Upper lobe of right lung (tissue), 1 donor: Measurements from ENCODE around the gene FAM107A. TPM values are rescaled to one million over a fixed set of nuclear protein-coding genes. Genes with fewer than 3 reads are reported as not detected.
A peak's percentile ranks its signal among the peaks of the same experiment; 100 is the strongest.

Source experiments
- ATAC-seq: fragments of 200-7000 bp; cut with Tn5 transposase; one replicate; pipeline ENCODE4 v1.9.1; 2020; ENCODE audit warnings: mild to moderate bottlenecking, moderate library complexity
- DNase-seq: peaks from one replicate; pipeline ENCODE4 v3.0.0-alpha.2; 2020
- H3K27ac ChIP-seq: fragments of 200-600 bp; one replicate; pipeline ENCODE4 v1.8.0; 2022
- H3K27me3 ChIP-seq: fragments of 200-600 bp; one replicate; pipeline ENCODE4 v1.8.0; 2022; ENCODE audit warnings: mild to moderate bottlenecking
- H3K36me3 ChIP-seq: fragments of 200-600 bp; one replicate; pipeline ENCODE4 v1.8.0; 2022
- H3K4me1 ChIP-seq: fragments of 200-600 bp; one replicate; pipeline ENCODE4 v1.8.0; 2022
- H3K4me3 ChIP-seq: fragments of 200-600 bp; one replicate; pipeline ENCODE4 v1.8.0; 2022; ENCODE audit warnings: mild to moderate bottlenecking
- H3K9me3 ChIP-seq: fragments of 200-600 bp; one replicate; pipeline ENCODE4 v1.8.0; 2022
- intact Hi-C: fragments of 100-400 bp; cut with DNase I; formaldehyde crosslinking; loops from one replicate; pipeline ENCODE4 v1.11.0; 2022
- long read RNA-seq: library from polyadenylated mRNA; unstranded; transcript quantifications from one replicate; pipeline ENCODE4 v2.0.0, GENCODE V29; 2021
- total RNA-seq: library from RNA; stranded (reverse); fragmentation: NEBNext Ultra II Directional; extraction: Animal tissue kit (Norgen Biotek cat#: 25700); gene quantifications from one replicate; pipeline ENCODE4 v1.2.1, GENCODE V29; 2021
- TF ChIP-seq, protein P1 (sequence below): fragments of 200-600 bp; IDR thresholded peaks from one replicate; pipeline ENCODE4 v1.8.0; 2022; ENCODE audit warnings: antibody characterized with exemption
- donor health status: DM: no; HTN: yes; CAD: no; lungs with severe emphysema.

The FAM107A gene
- total RNA-seq, result 91.5 TPM
- long read RNA-seq, transcript FAM107A-201 (4 exons, 3,367 nt), result major isoform, 83 of 155 reads
- long read RNA-seq, transcript FAM107A-202 (5 exons, 3,465 nt), result minor isoform, 5 of 155 reads
- long read RNA-seq, partial matches to known transcripts, result 29 of 155 reads
- long read RNA-seq, other reads (novel, unspliced or antisense), result 36 of 155 reads

GRCh38 chr3:58577269-58577821 is at the start of gene FAM107A:
Gene FAM107A, minus strand, starts transcription at chr3:58577391. Its CDS starts 7,531 bp downstream, at chr3:58569860.
- Histone ChIP-seq H3K4me3 (peak within 1 kb of the TSS; percentile 45), H3K27me3 (no peaks in the 10 kb centered on the region), H3K9me3 (no peaks in the 10 kb centered on the region), H3K4me1 (peaks cover 9% of the 10 kb centered on the region), H3K36me3 (no peaks in the 10 kb centered on the region), H3K27ac (peak within 1 kb of the TSS; percentile 93)
- DNase-seq (no peak), ATAC-seq (peak; percentile 70)
- TF ChIP-seq, protein P1, sequence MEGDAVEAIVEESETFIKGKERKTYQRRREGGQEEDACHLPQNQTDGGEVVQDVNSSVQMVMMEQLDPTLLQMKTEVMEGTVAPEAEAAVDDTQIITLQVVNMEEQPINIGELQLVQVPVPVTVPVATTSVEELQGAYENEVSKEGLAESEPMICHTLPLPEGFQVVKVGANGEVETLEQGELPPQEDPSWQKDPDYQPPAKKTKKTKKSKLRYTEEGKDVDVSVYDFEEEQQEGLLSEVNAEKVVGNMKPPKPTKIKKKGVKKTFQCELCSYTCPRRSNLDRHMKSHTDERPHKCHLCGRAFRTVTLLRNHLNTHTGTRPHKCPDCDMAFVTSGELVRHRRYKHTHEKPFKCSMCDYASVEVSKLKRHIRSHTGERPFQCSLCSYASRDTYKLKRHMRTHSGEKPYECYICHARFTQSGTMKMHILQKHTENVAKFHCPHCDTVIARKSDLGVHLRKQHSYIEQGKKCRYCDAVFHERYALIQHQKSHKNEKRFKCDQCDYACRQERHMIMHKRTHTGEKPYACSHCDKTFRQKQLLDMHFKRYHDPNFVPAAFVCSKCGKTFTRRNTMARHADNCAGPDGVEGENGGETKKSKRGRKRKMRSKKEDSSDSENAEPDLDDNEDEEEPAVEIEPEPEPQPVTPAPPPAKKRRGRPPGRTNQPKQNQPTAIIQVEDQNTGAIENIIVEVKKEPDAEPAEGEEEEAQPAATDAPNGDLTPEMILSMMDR, result peak; percentile 20
- intact Hi-C loops, result no loop called here

- no peak overlapping the region for H3K27ac ChIP-seq
- H3K4me1 ChIP-seq, result peaks cover 33% of the 10 kb centered on the region
- no peaks in the 10 kb centered on the region for H3K27me3 ChIP-seq
- ATAC-seq (no peak), DNase-seq (no peak)
- no peak overlapping the region for H3K4me3 ChIP-seq
- H3K9me3 ChIP-seq, result no peaks in the 10 kb centered on the region
- intact Hi-C loops, result no loop called here
- TF ChIP-seq, protein P1, result no peak
- H3K36me3 ChIP-seq, result no peaks in the 10 kb centered on the region
Measured at GRCh38 chr3:58625196-58625824, 48.1 kb upstream of the FAM107A start.

DNA sequence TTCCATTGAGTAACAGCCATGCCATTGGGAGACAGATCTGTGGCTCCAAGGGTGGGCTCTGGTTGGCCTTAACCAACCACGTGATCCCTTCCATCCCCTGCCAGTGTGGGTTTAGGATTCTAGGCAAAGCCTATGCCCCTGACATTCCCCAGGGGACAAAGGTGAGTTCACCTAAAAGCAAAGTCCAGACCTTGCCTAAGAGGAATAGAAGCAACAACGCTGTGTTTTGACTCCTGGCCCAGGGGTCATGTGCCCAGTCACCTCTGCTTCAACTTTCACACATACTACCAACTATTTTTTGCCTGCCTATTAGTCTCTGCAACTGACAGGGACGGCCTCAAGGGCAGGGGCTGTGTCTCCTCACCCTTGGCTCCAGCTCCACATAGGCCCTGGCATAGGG is 47.4 kb upstream of the FAM107A start:
- H3K27me3 ChIP-seq, result no peaks in the 10 kb centered on the region
- TF ChIP-seq, protein P1, result no peak
- no peaks in the 10 kb centered on the region for H3K9me3 ChIP-seq
- intact Hi-C loops, result no loop called here
- ATAC-seq (no peak), DNase-seq (no peak)
- H3K27ac ChIP-seq, result no peak overlapping the region
- no peaks in the 10 kb centered on the region for H3K36me3 ChIP-seq
- peaks cover 25% of the 10 kb centered on the region for H3K4me1 ChIP-seq
- no peak overlapping the region for H3K4me3 ChIP-seq

DNA sequence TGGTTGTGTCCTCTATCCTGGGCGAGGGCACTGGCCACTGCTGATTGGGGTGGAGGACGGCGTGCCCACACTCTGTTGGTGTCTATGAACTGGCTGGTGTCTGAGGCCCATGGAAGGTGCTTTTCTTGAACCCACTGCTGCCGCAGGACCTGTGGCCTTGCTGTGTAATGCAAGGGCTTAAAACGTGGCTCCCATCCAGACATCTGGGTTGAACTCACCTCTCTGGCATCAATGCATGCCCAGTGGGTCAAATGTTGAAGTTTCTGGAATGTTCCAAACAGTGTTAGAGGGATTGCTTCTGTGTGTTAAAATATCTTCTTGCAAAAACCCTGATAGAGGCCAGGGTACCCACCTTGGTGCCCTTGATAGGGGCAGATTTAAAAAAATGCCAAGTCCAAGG is 46.8 kb upstream of the FAM107A start:
- no peak overlapping the region for H3K27ac ChIP-seq
- TF ChIP-seq, protein P1, result no peak
- no peaks in the 10 kb centered on the region for H3K36me3 ChIP-seq
- no peak overlapping the region for H3K4me3 ChIP-seq
- intact Hi-C loops, result no loop called here
- H3K27me3 ChIP-seq, result no peaks in the 10 kb centered on the region
- DNase-seq, result no peak
- no peaks in the 10 kb centered on the region for H3K9me3 ChIP-seq
- H3K4me1 ChIP-seq, result peaks cover 19% of the 10 kb centered on the region
- no peak for ATAC-seq

- Histone ChIP-seq H3K27ac (no peak overlapping the region), H3K9me3 (no peaks in the 10 kb centered on the region), H3K4me3 (no peak overlapping the region), H3K27me3 (no peaks in the 10 kb centered on the region), H3K4me1 (peaks cover 16% of the 10 kb centered on the region), H3K36me3 (no peaks in the 10 kb centered on the region)
- TF ChIP-seq, protein P1, result no peak
- ATAC-seq (no peak), DNase-seq (no peak)
- intact Hi-C loops, result no loop called here
Measured at GRCh38 chr3:58623478-58623877, 46.3 kb upstream of the FAM107A start.
